Activated B cell treated with CpG ODN at 0.5 μM for 24 hours (primary cell): ENCODE measurements around the gene EHBP1L1. TPM values are rescaled to one million over a fixed set of nuclear protein-coding genes. Genes with fewer than 3 reads are reported as not detected.

ENCODE experiments used
- ATAC-seq: fragments of 200-7000 bp; cut with Tn5 transposase; one replicate; pipeline ENCODE4 v1.10.0; 2021; ENCODE audit warnings: low read depth, mild to moderate bottlenecking, moderate library complexity
- CTCF ChIA-PET: fragments of 350-600 bp; sonication (Branson Sonifier 250); formaldehyde crosslinking; loops from one replicate; lab custom pipeline; 2021; ENCODE audit warnings: antibody characterized with exemption; lab: Charles Lee
- POLR2A ChIA-PET: fragments of 350-600 bp; sonication (Branson Sonifier 250); formaldehyde crosslinking; loops from one replicate; lab custom pipeline; 2021; ENCODE audit warnings: antibody characterized with exemption; lab: Charles Lee
- DNase-seq: peaks from one replicate; pipeline ENCODE4 v3.0.0; 2022
- H3K27ac Mint-ChIP-seq: one replicate; pipeline ENCODE4 v1.8.0; 2020; ENCODE audit warnings: mixed read lengths
- H3K27me3 Mint-ChIP-seq: one replicate; pipeline ENCODE4 v1.8.0; 2021; ENCODE audit warnings: mixed read lengths
- H3K36me3 Mint-ChIP-seq: one replicate; pipeline ENCODE4 v1.8.0; 2021; ENCODE audit warnings: low read depth, mixed read lengths
- H3K4me1 Mint-ChIP-seq: one replicate; pipeline ENCODE4 v1.8.0; 2021; ENCODE audit warnings: mixed read lengths
- H3K4me3 Mint-ChIP-seq: one replicate; pipeline ENCODE4 v1.8.0; 2020; ENCODE audit warnings: mild to moderate bottlenecking, mixed read lengths
- H3K9me3 Mint-ChIP-seq: one replicate; pipeline ENCODE4 v1.8.0; 2020; ENCODE audit warnings: mixed read lengths
- CTCF ChIP-seq: fragments of 200-600 bp; IDR thresholded peaks from one replicate; pipeline ENCODE4 v1.8.0; 2022; ENCODE audit warnings: antibody characterized with exemption, mild to moderate bottlenecking
- intact Hi-C: fragments of 100-400 bp; cut with micrococcal nuclease; formaldehyde crosslinking; loops from one replicate; pipeline ENCODE4 v1.15.1; 2024
- total RNA-seq: library from RNA; stranded (reverse); gene quantifications from 2 replicates; pipeline ENCODE4 v1.2.3, GENCODE V29; 2022

Gene EHBP1L1
- total RNA-seq, 1 donor from 2014 or later = 163 TPM

GRCh38 chr11:65585396-65586246, 9.8 kb downstream of the EHBP1L1 start:
- ATAC-seq (no peak), DNase-seq (no peak)
- Mint-ChIP-seq H3K4me3 (no peak overlapping the region), H3K9me3 (no peaks in the 10 kb centered on the region), H3K36me3 (peaks cover 51% of the 10 kb centered on the region), H3K27me3 (no peaks in the 10 kb centered on the region), H3K4me1 (peaks cover 45% of the 10 kb centered on the region), H3K27ac (peak overlapping the region; percentile 96)
- ChIA-PET POLR2A (interaction anchor here (1.5 to 11.1 kb wide), 3 partner anchors 9 to 45 kb away, joined by 8 to 239 read pairs (median 112); partner anchors contain the start of genes EHBP1L1, FAM89B and ZNRD2), CTCF (interaction anchor here (0.7 to 5.9 kb wide), 5 partner anchors 8 to 45 kb away, joined by 3 to 52 read pairs (median 5); partner anchors contain the start of gene FAM89B)
- intact Hi-C loops = loop anchor here (5.0 kb wide), 1 partner anchor 203 kb away; the partner anchor contains the start of gene SLC25A45
- no peak for TF ChIP-seq CTCF

GRCh38 chr11:65586247-65586630, 10.4 kb downstream of the EHBP1L1 start:
- DNase-seq (no peak), ATAC-seq (no peak)
- peaks cover 45% of the 10 kb centered on the region for H3K4me1 Mint-ChIP-seq
- no peaks in the 10 kb centered on the region for H3K9me3 Mint-ChIP-seq
- no peaks in the 10 kb centered on the region for H3K27me3 Mint-ChIP-seq
- H3K36me3 Mint-ChIP-seq = peaks cover 48% of the 10 kb centered on the region
- ChIA-PET CTCF (interaction anchor here (0.7 to 5.9 kb wide), 4 partner anchors 10 to 45 kb away, joined by 3 to 52 read pairs (median 5); partner anchors contain the start of gene FAM89B), POLR2A (interaction anchor here (1.5 to 11.1 kb wide), 4 partner anchors 9 to 54 kb away, joined by 8 to 239 read pairs (median 69); partner anchors contain the start of genes EHBP1L1, FAM89B and ZNRD2)
- intact Hi-C loops = loop anchor here (5.0 kb wide), 1 partner anchor 204 kb away; the partner anchor contains the start of gene SLC25A45
- H3K27ac Mint-ChIP-seq = peak overlapping the region; percentile 96
- TF ChIP-seq CTCF = no peak
- H3K4me3 Mint-ChIP-seq = no peak overlapping the region

- H3K27me3 Mint-ChIP-seq = no peaks in the 10 kb centered on the region
- ATAC-seq = no peak
- no peak for DNase-seq
- H3K4me1 Mint-ChIP-seq = peaks cover 45% of the 10 kb centered on the region
- no peak overlapping the region for H3K4me3 Mint-ChIP-seq
- ChIA-PET CTCF (interaction anchor here (0.7 to 5.9 kb wide), 5 partner anchors 10 to 46 kb away, joined by 3 to 52 read pairs (median 4); partner anchors contain the start of gene FAM89B), POLR2A (interaction anchor here (0.7 to 11.1 kb wide), 7 partner anchors 10 to 110 kb away, joined by 5 to 239 read pairs (median 21); partner anchors contain the start of genes EHBP1L1, FAM89B and ZNRD2)
- TF ChIP-seq CTCF = no peak
- H3K27ac Mint-ChIP-seq = peak overlapping the region; percentile 96
- peaks cover 48% of the 10 kb centered on the region for H3K36me3 Mint-ChIP-seq
- intact Hi-C loops = loop anchor here (5.0 kb wide), 1 partner anchor 204 kb away; the partner anchor contains the start of gene SLC25A45
- H3K9me3 Mint-ChIP-seq = no peaks in the 10 kb centered on the region
These were observed 10.8 kb downstream of the EHBP1L1 start for GRCh38 chr11:65586676-65587075.

- peak; percentile 38 for TF ChIP-seq CTCF
- Mint-ChIP-seq H3K4me1 (peaks cover 44% of the 10 kb centered on the region), H3K36me3 (peaks cover 34% of the 10 kb centered on the region), H3K27me3 (no peaks in the 10 kb centered on the region), H3K4me3 (peak overlapping the region; percentile 70), H3K9me3 (no peaks in the 10 kb centered on the region), H3K27ac (peak overlapping the region; percentile 96)
- CTCF ChIA-PET = interaction anchor here (0.6 to 5.9 kb wide), 13 partner anchors 9 to 273 kb away, joined by 3 to 67 read pairs (median 4); partner anchors contain the start of genes EHBP1L1, FAM89B and ZNRD2
- DNase-seq (peak; percentile 76), ATAC-seq (peak; percentile 80)
- intact Hi-C loops = loop anchor here (1.0 to 5.0 kb wide), 4 partner anchors 14 to 206 kb away; partner anchors contain the start of genes MAP3K11 and SLC25A45
- POLR2A ChIA-PET = interaction anchor here (0.5 to 11.1 kb wide), 28 partner anchors 8 to 1872 kb away, joined by 3 to 239 read pairs (median 4); partner anchors contain the start of genes EHBP1L1, FAM89B, MALAT1 and MAP3K11
These were observed 12.6 kb downstream of the EHBP1L1 start for GRCh38 chr11:65588199-65589054.
